B cell (primary cell): Measurements from ENCODE around the gene NUP88.

Source experiments
- EZH2 ChIP-seq: IDR thresholded peaks from 2 replicates; pipeline ENCODE4 v1.6.1; 2012; ENCODE audit warnings: borderline replicate concordance, low read depth, mild to moderate bottlenecking, moderate library complexity, low read length; ENCODE audit not compliant: insufficient read depth, poor library complexity, severe bottlenecking
- TF ChIP-seq, protein P1 (sequence below): fragments of 200-600 bp; IDR thresholded peaks from one replicate; pipeline ENCODE4 v1.8.0; 2022; ENCODE audit warnings: antibody characterized with exemption, mild to moderate bottlenecking

DNA sequence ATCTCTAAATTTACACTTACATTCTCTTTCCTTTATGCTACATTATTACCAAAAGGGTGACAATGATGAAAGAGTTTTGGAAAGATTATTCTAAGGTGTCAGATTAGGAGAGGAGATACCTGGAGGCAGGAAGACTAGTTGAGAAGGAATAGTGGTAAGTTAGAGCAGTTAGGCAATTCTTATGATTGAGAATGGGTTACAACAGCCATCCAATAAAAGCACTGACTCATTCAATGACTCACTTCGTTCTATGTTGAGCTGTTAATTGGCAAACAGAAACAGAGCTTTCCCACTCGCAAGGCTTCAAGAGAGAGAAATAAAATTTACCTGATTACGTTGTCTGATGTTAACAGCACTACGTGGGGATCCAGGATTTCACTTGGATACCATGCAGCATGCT lies 5.8 kb downstream of the NUP88 start:
- TF ChIP-seq, protein P1, sequence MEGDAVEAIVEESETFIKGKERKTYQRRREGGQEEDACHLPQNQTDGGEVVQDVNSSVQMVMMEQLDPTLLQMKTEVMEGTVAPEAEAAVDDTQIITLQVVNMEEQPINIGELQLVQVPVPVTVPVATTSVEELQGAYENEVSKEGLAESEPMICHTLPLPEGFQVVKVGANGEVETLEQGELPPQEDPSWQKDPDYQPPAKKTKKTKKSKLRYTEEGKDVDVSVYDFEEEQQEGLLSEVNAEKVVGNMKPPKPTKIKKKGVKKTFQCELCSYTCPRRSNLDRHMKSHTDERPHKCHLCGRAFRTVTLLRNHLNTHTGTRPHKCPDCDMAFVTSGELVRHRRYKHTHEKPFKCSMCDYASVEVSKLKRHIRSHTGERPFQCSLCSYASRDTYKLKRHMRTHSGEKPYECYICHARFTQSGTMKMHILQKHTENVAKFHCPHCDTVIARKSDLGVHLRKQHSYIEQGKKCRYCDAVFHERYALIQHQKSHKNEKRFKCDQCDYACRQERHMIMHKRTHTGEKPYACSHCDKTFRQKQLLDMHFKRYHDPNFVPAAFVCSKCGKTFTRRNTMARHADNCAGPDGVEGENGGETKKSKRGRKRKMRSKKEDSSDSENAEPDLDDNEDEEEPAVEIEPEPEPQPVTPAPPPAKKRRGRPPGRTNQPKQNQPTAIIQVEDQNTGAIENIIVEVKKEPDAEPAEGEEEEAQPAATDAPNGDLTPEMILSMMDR: no peak
- TF ChIP-seq EZH2: no peak
